Epidermal melanocyte (primary cell): ENCODE data around the gene BRPF3.
"Not testable (repeated sequence)": the region's sequence is repeated elsewhere in the genome, so short reads cannot be mapped to it uniquely, and the experiment has no call there.

ENCODE experiments used
- DNase-seq: peaks from one replicate; pipeline ENCODE4 v3.0.0; 2011; ENCODE audit warnings: low spot score; ENCODE audit not compliant: insufficient read length

Gene BRPF3

GRCh38 chr6:36200154-36200891 lies 3.8 kb downstream of the BRPF3 start:
- no peak for DNase-seq

- DNase-seq = no peak
Observed at GRCh38 chr6:36200998-36201596, 4.6 kb downstream of the BRPF3 start.

- DNase-seq = no peak
Observed at GRCh38 chr6:36201612-36202011, 5.1 kb downstream of the BRPF3 start.

GRCh38 chr6:36202101-36202500 lies 5.6 kb downstream of the BRPF3 start:
- DNase-seq = no peak

- DNase-seq = no peak
Observed at GRCh38 chr6:36204068-36204753, 7.7 kb downstream of the BRPF3 start.

GRCh38 chr6:36207155-36207554 lies 10.6 kb downstream of the BRPF3 start:
- no peak for DNase-seq

- no peak for DNase-seq
Observed at GRCh38 chr6:36209606-36210005, 13.1 kb downstream of the BRPF3 start.

GRCh38 chr6:36210182-36210581 lies 13.6 kb downstream of the BRPF3 start:
- DNase-seq = no peak

GRCh38 chr6:36210886-36211595 lies 14.5 kb downstream of the BRPF3 start:
- no peak for DNase-seq

- DNase-seq = no peak
Observed at GRCh38 chr6:36216559-36216958, 20.0 kb downstream of the BRPF3 start.

- DNase-seq = no peak
Observed at GRCh38 chr6:36217188-36217587, 20.6 kb downstream of the BRPF3 start.

- DNase-seq = no peak
Observed at GRCh38 chr6:36217946-36218345, 21.4 kb downstream of the BRPF3 start.

GRCh38 chr6:36218516-36218915 lies 22.0 kb downstream of the BRPF3 start:
- not testable (repeated sequence) for DNase-seq

GRCh38 chr6:36219081-36219480 lies 22.5 kb downstream of the BRPF3 start:
- no peak for DNase-seq

GRCh38 chr6:36220226-36220625 lies 23.7 kb downstream of the BRPF3 start:
- DNase-seq = no peak

GRCh38 chr6:36221674-36222073 lies 25.1 kb downstream of the BRPF3 start:
- DNase-seq = no peak

- DNase-seq = no peak
Observed at GRCh38 chr6:36222924-36223323, 26.4 kb downstream of the BRPF3 start.

- DNase-seq = no peak
Observed at GRCh38 chr6:36223706-36224105, 27.2 kb downstream of the BRPF3 start.

GRCh38 chr6:36224918-36225461 lies 28.4 kb downstream of the BRPF3 start:
- no peak for DNase-seq

- DNase-seq = no peak
Observed at GRCh38 chr6:36226438-36227047, 30.0 kb downstream of the BRPF3 start.
